HFF-Myc (cell line): ENCODE measurements around the gene CGA.

Source experiments
- DNase-seq: peaks from one replicate; pipeline ENCODE4 v3.0.0-alpha.2; 2011; ENCODE audit warnings: low read depth; ENCODE audit errors: extremely low read depth
- H3K4me3 ChIP-seq: replicated peaks from 2 replicates; pipeline ENCODE4 v1.5.1; 2011; ENCODE audit warnings: low read depth, mild to moderate bottlenecking, control low read depth, low read length
- CTCF ChIP-seq: IDR thresholded peaks from 2 replicates; pipeline ENCODE4 v1.5.1; 2012; ENCODE audit warnings: mild to moderate bottlenecking, low read depth, low read length, control low read depth; ENCODE audit errors: missing control alignments

CGA gene

GRCh38 chr6:87118054-87118453 lies 23.1 kb upstream of the CGA start:
- no peak for TF ChIP-seq CTCF
- no peak for DNase-seq
- H3K4me3 ChIP-seq = no peak overlapping the region

GRCh38 chr6:87116922-87117321 lies 22.0 kb upstream of the CGA start:
- TF ChIP-seq CTCF = no peak
- no peak overlapping the region for H3K4me3 ChIP-seq
- no peak for DNase-seq

GRCh38 chr6:87115402-87116135 lies 20.7 kb upstream of the CGA start:
- H3K4me3 ChIP-seq = no peak overlapping the region
- TF ChIP-seq CTCF = no peak
- no peak for DNase-seq

- no peak for DNase-seq
- TF ChIP-seq CTCF = no peak
- no peak overlapping the region for H3K4me3 ChIP-seq
Measured at GRCh38 chr6:87110636-87111035, 15.7 kb upstream of the CGA start.

GRCh38 chr6:87105823-87106222 lies 10.9 kb upstream of the CGA start:
- H3K4me3 ChIP-seq = no peak overlapping the region
- TF ChIP-seq CTCF = no peak
- no peak for DNase-seq

GRCh38 chr6:87104667-87105066 lies 9.8 kb upstream of the CGA start:
- no peak for TF ChIP-seq CTCF
- no peak overlapping the region for H3K4me3 ChIP-seq
- no peak for DNase-seq
